ENCODE measurements around the gene TCF21.

DNA sequence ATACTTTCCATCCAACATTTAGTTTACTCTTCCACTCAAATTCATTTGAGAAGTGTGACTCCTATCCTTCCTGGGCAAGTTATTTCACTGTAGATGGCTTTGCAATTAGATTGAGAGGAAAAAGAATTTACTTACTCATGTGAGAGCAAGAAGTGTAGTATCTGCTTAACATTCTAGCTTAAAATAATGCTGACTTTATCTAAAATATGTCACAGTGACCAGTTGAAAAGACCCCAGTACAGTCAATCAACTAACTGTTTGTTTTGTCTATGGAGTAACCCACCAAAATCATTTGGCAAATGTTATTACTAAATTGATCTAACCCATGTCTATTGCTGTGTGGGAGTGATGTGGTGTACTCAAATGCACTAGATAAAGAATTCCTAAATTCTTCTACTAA is 8.9 kb upstream of the TCF21 start:
- no peak for TF ChIP-seq POLR2AphosphoS5 (IDR thresholded peaks at IDR 0.05; ENCODE audit: borderline replicate concordance, low read depth, low read length)
- TF ChIP-seq EZH2 (IDR thresholded peaks at IDR 0.05), result no peak
- TF ChIP-seq FOXP2 (optimal IDR thresholded peaks at IDR 0.05; ENCODE audit: control extremely low read depth, extremely low read length, insufficient read depth), result no peak

Data from SK-N-MC (cell line).